Heart right ventricle (tissue), 16 donors: Measurements from ENCODE around the gene LPCAT1. TPM values are rescaled to one million over a fixed set of nuclear protein-coding genes. Genes with fewer than 3 reads are reported as not detected.

Experiments used
- ATAC-seq, 8 donors: fragments of 200-7000 bp; cut with Tn5 transposase; one replicate each; pipeline ENCODE4 v1.9.1; 2020; ENCODE audit warnings: mild to moderate bottlenecking in 8 of 8, moderate library complexity in 8 of 8, moderate number of reproducible peaks in 1 of 8
- DNase-seq, 2 donors: peaks; one replicate each; pipeline ENCODE4 v3.0.0-alpha.2; 2020
- H3K27ac ChIP-seq, 10 donors: fragments of 200-600 bp; sonication (generic) in 2 of 10; one replicate each; pipeline versions ENCODE4 v1.5.0 to v1.8.0; 2020 to 2022; ENCODE audit warnings: mild to moderate bottlenecking in 3 of 10
- H3K27me3 ChIP-seq, 7 donors: fragments of 200-600 bp; one replicate each; pipeline ENCODE4 v1.8.0; 2021 to 2022; ENCODE audit warnings: mild to moderate bottlenecking in 2 of 7
- H3K36me3 ChIP-seq, 9 donors: fragments of 200-600 bp; sonication (generic) in 1 of 9; one replicate each; pipeline versions ENCODE4 v1.5.0 to v1.8.0; 2020 to 2022; ENCODE audit warnings: mild to moderate bottlenecking in 2 of 9
- H3K4me1 ChIP-seq, 9 donors: fragments of 200-600 bp; sonication (generic) in 1 of 9; one replicate each; pipeline versions ENCODE4 v1.5.0 to v1.8.0; 2020 to 2022; ENCODE audit warnings: mild to moderate bottlenecking in 4 of 9
- H3K4me3 ChIP-seq, 10 donors: fragments of 200-600 bp; sonication (generic) in 2 of 10; one replicate each; pipeline versions ENCODE4 v1.5.0 to v1.8.0; 2020 to 2022; ENCODE audit warnings: mild to moderate bottlenecking in 7 of 10, moderate library complexity in 2 of 10
- H3K9me3 ChIP-seq, 11 donors: fragments of 200-600 bp in 10 of 11; sonication (generic) in 2 of 11; one replicate each; pipeline versions ENCODE4 v1.5.0 to v1.8.0; 2013 to 2022; ENCODE audit warnings: mild to moderate bottlenecking in 2 of 11, control low read depth in 1 of 11, moderate library complexity in 1 of 11
- WGBS, 2 donors: extraction: QIAGEN DNeasy Blood & Tissue Kit; methylation state at CpG; one replicate each; pipeline ENCODE4 v1.1.7; 2013; ENCODE audit warnings: inconsistent platforms in 1 of 2; 5-methylcytosine and 5-hydroxymethylcytosine counted together
- intact Hi-C, 10 donors: fragments of 100-400 bp; cut with DNase I; formaldehyde crosslinking; loops; one replicate each; pipeline versions ENCODE4 v1.11.1 to v1.14.2; 2022
- polyA plus RNA-seq, 2 donors: library from polyadenylated mRNA; stranded (reverse); fragments of 200-250 nt; gene quantifications; one replicate each; pipeline ENCODE4 v1.2.3, GENCODE V29; 2013
- total RNA-seq, 10 donors: library from RNA; stranded (reverse); fragmentation: NEBNext Ultra II Directional in 3 of 10; extraction: Animal tissue kit (Norgen Biotek cat#: 25700) in 3 of 10; gene quantifications; one replicate each; pipeline versions ENCODE4 v1.2.1 to v1.2.4, GENCODE V29; 2021 to 2023
- TF ChIP-seq, protein P1 (sequence below), 9 donors: fragments of 200-600 bp; sonication (generic) in 2 of 9; IDR thresholded peaks; one replicate each; pipeline versions ENCODE4 v1.5.0 to v1.8.0; 2021 to 2022; ENCODE audit warnings: antibody characterized with exemption in 9 of 9, mild to moderate bottlenecking in 5 of 9, moderate library complexity in 1 of 9
- donor health status: Arrhythmogenic right ventricular cardiomyopathy.
- donor health status: ischemic (EF 13 %, LVEDD 7.1; RV severe dilation, severe dysfunction).
- donor health status: healthy with polysubstance abuse.
- donor health status: DM: no; HTN: yes; CAD: no.
- donor health status: DM: no; HTN: no; CAD: no.
- donor health status: ischemic (EF 25% LVEDD 6.9; RV normal size, moderate dysfunction).
- donor health status: ischemic (EF 25% LVEDD 5.7; RV mildly dilated, moderate dysfunction).
- donor health status: healthy.
- donor health status: DM: yes; HTN: yes; CAD: no.
- donor health status: Ischemic cardiomyopathy.
- donor health status: ischemic (EF 35%, LVEDD 5.7; RV mildly dilated, moderate dysfunction).
- donor health status: nonischemic (EF 11% LVEDD 7.7; RV severe dilation, severe dysfunction).
- donor health status: DM: yes; HTN: yes; CAD: no.
- donor health status: PGD.
- donor health status: ischemic (EF 29% LVEDD 5.4; RV normal size, mild dysfunction).
- donor health status: nonischemic (EF 23%, LVEDD 6.1; RV moderate dilation, normal function).

LPCAT1 gene
- total and polyA plus RNA-seq, 12 donors = 5.6 to 25.5 (median 9.6) TPM

DNA sequence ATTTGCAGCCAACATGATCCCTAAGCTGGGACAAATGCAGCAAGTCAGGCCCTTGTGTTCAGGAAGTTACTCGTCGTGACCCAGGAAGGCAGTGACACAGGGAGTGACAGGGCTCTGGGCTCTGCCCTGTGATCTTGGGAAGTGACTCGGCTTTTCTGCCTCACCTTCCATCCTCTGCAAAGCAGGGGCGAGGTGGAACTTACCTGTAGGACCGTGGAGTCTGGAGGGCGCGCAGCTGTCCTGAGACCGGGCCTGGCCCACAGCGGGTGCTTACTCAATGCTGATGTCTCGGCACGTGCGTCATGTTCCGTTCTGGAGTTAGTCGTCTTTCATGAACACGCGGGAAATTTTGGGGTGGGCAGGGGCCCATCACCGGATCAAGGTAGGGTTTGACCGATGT is 22.8 kb upstream of the LPCAT1 start:
- no peak for ATAC-seq
- 85 to 86% methylated on average over 18 of the region's 18 CpGs for WGBS, 2 donors

DNA sequence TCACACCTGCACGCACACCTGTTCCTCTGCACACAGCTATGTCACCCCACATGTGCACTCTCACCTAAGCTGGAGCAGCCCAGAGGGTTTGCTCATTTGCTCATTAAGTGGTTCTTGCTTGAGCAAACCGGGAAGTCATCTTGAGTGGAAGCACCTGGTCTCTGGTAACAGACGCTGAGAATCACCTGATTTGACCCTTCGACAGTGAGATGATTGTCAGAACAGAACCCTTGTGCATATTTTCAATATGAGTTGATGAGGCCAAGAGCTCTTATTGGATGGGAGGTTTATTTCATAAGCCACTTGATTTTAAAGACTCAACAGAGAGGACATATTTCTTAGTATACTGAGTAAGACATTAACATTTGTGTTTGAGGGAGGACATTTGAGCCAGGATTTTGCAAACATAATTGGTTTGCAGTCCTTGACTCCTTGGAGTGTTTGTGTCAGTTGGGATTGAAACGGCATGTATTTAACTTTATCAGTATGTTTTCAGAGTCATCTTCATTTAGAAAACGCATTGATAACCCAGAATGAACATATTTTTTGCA is 22.1 kb upstream of the LPCAT1 start:
- Histone ChIP-seq H3K4me1 (peaks cover 0 to 16% (median 3%) of the 10 kb centered on the region in 9 donors), H3K36me3 (no peaks in the 10 kb centered on the region), H3K27me3 (peaks cover 0 to 4% (median 0%) of the 10 kb centered on the region in 7 donors), H3K27ac (no peak overlapping the region), H3K9me3 (no peaks in the 10 kb centered on the region), H3K4me3 (no peak overlapping the region)
- 63 to 69% methylated on average over 6 of the region's 6 CpGs for WGBS, 2 donors
- DNase-seq (no peak), ATAC-seq (no peak)
- intact Hi-C loops = no loop called here
- TF ChIP-seq, protein P1, sequence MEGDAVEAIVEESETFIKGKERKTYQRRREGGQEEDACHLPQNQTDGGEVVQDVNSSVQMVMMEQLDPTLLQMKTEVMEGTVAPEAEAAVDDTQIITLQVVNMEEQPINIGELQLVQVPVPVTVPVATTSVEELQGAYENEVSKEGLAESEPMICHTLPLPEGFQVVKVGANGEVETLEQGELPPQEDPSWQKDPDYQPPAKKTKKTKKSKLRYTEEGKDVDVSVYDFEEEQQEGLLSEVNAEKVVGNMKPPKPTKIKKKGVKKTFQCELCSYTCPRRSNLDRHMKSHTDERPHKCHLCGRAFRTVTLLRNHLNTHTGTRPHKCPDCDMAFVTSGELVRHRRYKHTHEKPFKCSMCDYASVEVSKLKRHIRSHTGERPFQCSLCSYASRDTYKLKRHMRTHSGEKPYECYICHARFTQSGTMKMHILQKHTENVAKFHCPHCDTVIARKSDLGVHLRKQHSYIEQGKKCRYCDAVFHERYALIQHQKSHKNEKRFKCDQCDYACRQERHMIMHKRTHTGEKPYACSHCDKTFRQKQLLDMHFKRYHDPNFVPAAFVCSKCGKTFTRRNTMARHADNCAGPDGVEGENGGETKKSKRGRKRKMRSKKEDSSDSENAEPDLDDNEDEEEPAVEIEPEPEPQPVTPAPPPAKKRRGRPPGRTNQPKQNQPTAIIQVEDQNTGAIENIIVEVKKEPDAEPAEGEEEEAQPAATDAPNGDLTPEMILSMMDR (IDR thresholded peaks at IDR 0.05) = no peak

More for the DNA sequence above, 22.8 kb upstream of the LPCAT1 start:
- no peaks in the 10 kb centered on the region for H3K36me3 ChIP-seq
- peaks cover 0 to 15% (median 3%) of the 10 kb centered on the region in 9 donors for H3K4me1 ChIP-seq
- H3K27me3 ChIP-seq = peaks cover 0 to 4% (median 0%) of the 10 kb centered on the region in 7 donors
- H3K9me3 ChIP-seq = no peaks in the 10 kb centered on the region
- intact Hi-C loops = no loop called here
- DNase-seq = no peak
- H3K27ac ChIP-seq = no peak overlapping the region
- no peak overlapping the region for H3K4me3 ChIP-seq
- TF ChIP-seq, protein P1 (IDR thresholded peaks at IDR 0.05) = no peak

DNA sequence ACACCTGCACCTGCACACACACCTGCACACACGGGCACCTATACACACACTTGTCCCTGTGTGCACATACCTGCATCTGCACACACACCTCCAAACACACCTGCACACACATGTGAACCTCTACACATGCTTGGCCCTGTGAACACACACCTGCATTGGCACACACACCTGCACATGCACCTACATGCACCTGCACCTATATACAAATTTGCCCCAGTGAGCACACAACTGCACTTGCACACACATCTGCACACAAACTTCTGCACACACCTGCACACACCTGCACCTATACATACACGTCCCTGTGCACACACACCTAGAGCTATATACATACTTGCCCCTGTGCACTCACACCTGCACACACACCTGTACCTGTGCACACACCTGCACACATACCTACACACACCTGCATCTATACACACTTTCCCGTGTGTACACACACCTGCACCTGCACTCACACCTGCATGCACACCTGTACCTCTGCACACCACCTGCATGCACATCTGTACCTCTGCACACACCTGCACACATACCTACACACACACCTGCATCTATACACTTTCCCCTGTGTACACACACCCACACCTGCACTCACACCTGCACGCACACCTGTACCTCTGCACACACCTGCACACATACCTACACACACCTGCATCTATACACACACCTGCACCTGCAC is 21.5 kb upstream of the LPCAT1 start:
- Histone ChIP-seq H3K27ac (no peak overlapping the region), H3K27me3 (peaks cover 0 to 4% (median 0%) of the 10 kb centered on the region in 7 donors), H3K4me1 (peaks cover 0 to 16% (median 3%) of the 10 kb centered on the region in 9 donors), H3K9me3 (no peaks in the 10 kb centered on the region), H3K36me3 (no peaks in the 10 kb centered on the region), H3K4me3 (no peak overlapping the region)
- TF ChIP-seq, protein P1 (IDR thresholded peaks at IDR 0.05) = no peak
- ATAC-seq (no peak), DNase-seq (no peak)
- intact Hi-C loops = no loop called here
- 83 to 86% methylated on average over 4 of the region's 4 CpGs for WGBS, 2 donors

DNA sequence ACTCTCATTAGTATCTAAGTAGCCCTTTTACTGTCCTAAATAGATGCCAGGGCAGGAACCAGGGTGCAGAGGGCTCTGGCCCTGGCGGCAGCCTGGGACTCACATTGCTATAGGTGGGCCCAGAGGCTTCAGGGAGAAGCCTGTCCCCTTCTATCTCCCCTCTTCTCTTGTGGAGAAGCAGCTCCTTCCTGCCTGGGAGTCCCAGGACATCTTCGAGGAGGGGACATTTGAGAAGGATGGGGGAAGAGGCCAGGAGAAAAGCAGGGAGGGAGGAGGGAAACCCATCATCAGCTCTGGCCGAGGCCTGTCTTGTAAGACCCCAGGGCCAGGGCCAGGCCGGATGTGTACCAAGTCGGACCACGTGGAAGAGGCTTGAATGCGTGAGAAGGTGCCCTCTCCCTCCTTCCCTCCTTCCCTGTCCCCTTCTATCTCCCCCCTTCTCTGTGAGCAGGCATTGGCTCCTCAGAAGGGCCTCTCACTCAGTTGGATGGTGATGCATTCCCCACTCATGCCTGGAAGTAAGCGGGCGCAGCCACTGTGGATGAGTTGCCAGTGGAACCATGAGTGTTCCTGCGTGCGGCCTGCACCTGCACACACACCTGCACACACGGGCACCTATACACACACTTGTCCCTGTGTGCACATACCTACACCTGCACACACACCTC is 20.7 kb upstream of the LPCAT1 start:
- no peak for DNase-seq
- ATAC-seq = no peak
- Histone ChIP-seq H3K27ac (no peak overlapping the region), H3K36me3 (no peaks in the 10 kb centered on the region), H3K4me1 (peaks cover 0 to 16% (median 3%) of the 10 kb centered on the region in 9 donors), H3K27me3 (peaks cover 0 to 4% (median 0%) of the 10 kb centered on the region in 7 donors), H3K9me3 (no peaks in the 10 kb centered on the region), H3K4me3 (no peak overlapping the region)
- intact Hi-C loops = no loop called here
- TF ChIP-seq, protein P1 (IDR thresholded peaks at IDR 0.05) = no peak
- 82 to 88% methylated on average over 12 of the region's 12 CpGs for WGBS, 2 donors
